ENCODE measurements around the gene OGG1. TPM values are rescaled to one million over a fixed set of nuclear protein-coding genes. Genes with fewer than 3 reads are reported as not detected.

OGG1 gene
- total and polyA plus RNA-seq, 9 of the 15 experiments (the other 6 are each of a cell fraction or from before 2014, with no cell fraction given): 6.6 to 33.0 (median 24.4) TPM

DNA sequence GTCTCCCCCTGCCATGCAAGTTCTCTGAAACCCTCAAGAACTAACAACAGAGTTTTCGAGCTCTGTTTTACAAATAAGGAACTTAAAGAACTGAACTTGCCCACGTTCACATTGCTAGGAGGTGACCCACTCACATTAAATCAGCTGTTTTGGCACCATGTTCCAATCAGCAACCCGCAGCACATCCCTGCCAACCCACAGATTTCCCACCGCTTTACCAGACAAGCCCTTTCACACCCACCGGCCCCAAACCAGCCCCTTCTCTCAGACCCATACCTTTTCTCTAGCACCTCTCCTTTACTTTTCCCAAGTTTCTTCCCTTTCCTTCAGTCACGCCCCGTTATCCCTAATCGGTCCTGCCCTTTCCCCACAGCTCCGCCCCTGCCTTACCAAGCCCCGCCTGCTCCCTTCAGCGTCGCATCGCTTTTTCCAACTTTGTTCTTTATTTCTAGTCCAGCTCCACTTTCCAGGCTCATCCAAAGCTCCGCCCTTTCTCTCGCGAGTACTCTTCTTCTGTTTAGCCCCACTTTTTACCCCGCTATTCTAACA is 19.0 kb upstream of the OGG1 start (continued):
- TF ChIP-seq, protein P1, sequence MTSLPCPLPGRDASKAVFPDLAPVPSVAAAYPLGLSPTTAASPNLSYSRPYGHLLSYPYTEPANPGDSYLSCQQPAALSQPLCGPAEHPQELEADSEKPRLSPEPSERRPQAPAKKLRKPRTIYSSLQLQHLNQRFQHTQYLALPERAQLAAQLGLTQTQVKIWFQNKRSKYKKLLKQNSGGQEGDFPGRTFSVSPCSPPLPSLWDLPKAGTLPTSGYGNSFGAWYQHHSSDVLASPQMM (CRISPR knock-in tag; IDR thresholded peaks at IDR 0.05): no peak
- TF ChIP-seq, protein P2, sequence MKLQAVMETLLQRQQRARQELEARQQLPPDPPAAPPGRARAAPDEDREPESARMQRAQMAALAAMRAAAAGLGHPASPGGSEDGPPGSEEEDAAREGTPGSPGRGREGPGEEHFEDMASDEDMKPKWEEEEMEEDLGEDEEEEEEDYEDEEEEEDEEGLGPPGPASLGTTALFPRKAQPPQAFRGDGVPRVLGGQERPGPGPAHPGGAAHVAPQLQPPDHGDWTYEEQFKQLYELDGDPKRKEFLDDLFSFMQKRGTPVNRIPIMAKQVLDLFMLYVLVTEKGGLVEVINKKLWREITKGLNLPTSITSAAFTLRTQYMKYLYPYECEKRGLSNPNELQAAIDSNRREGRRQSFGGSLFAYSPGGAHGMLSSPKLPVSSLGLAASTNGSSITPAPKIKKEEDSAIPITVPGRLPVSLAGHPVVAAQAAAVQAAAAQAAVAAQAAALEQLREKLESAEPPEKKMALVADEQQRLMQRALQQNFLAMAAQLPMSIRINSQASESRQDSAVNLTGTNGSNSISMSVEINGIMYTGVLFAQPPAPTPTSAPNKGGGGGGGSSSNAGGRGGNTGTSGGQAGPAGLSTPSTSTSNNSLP (IDR thresholded peaks at IDR 0.05; ENCODE audit: borderline replicate concordance, low read depth, low read length): no peak
- peak in 1 of 2 experiments; percentile 65; a peak in 2 of 4 replicates for TF ChIP-seq HDAC1 (IDR thresholded peaks at IDR 0.05)
- TF ChIP-seq, protein P3, sequence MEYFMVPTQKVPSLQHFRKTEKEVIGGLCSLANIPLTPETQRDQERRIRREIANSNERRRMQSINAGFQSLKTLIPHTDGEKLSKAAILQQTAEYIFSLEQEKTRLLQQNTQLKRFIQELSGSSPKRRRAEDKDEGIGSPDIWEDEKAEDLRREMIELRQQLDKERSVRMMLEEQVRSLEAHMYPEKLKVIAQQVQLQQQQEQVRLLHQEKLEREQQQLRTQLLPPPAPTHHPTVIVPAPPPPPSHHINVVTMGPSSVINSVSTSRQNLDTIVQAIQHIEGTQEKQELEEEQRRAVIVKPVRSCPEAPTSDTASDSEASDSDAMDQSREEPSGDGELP (CRISPR knock-in tag; IDR thresholded peaks at IDR 0.05; ENCODE audit: borderline replicate concordance): peak; percentile 66
- no peak for TF ChIP-seq ELF2 (CRISPR knock-in tag; IDR thresholded peaks at IDR 0.05)
- TF ChIP-seq SMAD2 (IDR thresholded peaks at IDR 0.05; ENCODE audit: low read depth, low read length): no peak
- 0 out of 2 replicates have a peak, but pooled peaks have one; percentile 31 for TF ChIP-seq ARID2 (IDR thresholded peaks at IDR 0.05)
- 0 out of 2 replicates have a peak, but pooled peaks have one; percentile 14 for TF ChIP-seq HDAC2 (IDR thresholded peaks at IDR 0.05)
- TF ChIP-seq, protein P4, sequence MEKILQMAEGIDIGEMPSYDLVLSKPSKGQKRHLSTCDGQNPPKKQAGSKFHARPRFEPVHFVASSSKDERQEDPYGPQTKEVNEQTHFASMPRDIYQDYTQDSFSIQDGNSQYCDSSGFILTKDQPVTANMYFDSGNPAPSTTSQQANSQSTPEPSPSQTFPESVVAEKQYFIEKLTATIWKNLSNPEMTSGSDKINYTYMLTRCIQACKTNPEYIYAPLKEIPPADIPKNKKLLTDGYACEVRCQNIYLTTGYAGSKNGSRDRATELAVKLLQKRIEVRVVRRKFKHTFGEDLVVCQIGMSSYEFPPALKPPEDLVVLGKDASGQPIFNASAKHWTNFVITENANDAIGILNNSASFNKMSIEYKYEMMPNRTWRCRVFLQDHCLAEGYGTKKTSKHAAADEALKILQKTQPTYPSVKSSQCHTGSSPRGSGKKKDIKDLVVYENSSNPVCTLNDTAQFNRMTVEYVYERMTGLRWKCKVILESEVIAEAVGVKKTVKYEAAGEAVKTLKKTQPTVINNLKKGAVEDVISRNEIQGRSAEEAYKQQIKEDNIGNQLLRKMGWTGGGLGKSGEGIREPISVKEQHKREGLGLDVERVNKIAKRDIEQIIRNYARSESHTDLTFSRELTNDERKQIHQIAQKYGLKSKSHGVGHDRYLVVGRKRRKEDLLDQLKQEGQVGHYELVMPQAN (IDR thresholded peaks at IDR 0.05; ENCODE audit: borderline replicate concordance): 0 out of 2 replicates have a peak, but pooled peaks have one; percentile 42
- no peak for TF ChIP-seq ZBTB7A (IDR thresholded peaks at IDR 0.05; ENCODE audit: borderline replicate concordance, control insufficient read depth, low read depth, low read length)
- no peak for TF ChIP-seq ZNF589 (CRISPR knock-in tag; IDR thresholded peaks at IDR 0.05; ENCODE audit: low read depth)
